CD4-positive, alpha-beta T cell treated with Interferon gamma for 1 hour (primary cell): ENCODE measurements around the gene SLC43A2.
"Not testable (repeated sequence)": the region's sequence is repeated elsewhere in the genome, so short reads cannot be mapped to it uniquely, and the experiment has no call there.

Source experiments
- DNase-seq: peaks from one replicate; pipeline ENCODE4 v3.0.0-alpha.2; 2020

SLC43A2 gene

DNA sequence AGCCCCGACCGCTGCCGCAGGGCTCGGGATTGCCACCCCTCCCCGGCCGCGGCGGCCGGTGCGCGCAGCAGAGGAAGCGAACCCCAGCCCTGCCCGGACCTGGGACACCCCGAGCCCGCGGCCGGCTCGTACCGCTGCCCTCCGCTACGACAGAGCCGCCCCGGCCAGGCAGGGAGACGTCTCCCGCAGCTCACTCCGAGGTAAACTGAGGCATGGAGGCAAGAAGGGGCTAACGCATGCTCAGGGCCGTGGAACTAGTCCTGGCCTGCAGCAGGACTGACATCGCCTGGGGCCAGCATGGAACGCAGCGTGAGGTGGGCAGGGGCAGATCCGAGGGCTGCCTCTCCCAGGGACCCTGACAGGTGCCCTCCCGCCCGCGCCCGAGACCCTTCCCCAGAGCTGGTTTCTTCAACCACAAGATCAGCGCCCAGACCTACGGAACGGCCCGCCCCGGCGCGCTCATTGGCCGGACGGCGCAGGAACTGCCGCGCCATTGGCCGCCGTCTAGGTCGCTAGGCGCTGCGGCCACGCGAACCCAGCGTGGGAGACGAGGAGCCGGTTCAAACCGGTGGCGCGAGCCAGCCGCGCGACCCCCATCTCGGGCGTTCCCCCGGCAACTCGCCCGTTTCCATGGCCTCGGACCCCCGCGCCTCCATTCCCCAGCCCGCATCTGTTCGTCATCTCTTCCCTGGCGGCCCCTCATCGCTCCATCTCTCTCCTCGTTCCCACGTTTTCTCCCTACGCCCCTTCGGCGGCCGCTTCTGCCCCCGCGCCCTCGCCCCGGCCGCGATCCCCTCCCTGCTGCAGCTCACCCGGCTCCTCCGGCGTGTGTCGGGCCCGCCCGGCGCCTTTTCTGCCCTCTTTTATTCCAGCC, at the start of gene SLC43A2:
Gene SLC43A2, minus strand, starts transcription at position 853 of the 874 bp plus-strand sequence. CDS start 960 bp downstream, outside the sequence.
- peak; percentile 75 for DNase-seq

- DNase-seq = no peak
These were observed 47.8 kb upstream of the SLC43A2 start for GRCh38 chr17:1676401-1676800.

GRCh38 chr17:1673041-1673785, 44.6 kb upstream of the SLC43A2 start:
- no peak for DNase-seq

- DNase-seq = not testable (repeated sequence)
These were observed 35.3 kb upstream of the SLC43A2 start for GRCh38 chr17:1663934-1664333.

DNA sequence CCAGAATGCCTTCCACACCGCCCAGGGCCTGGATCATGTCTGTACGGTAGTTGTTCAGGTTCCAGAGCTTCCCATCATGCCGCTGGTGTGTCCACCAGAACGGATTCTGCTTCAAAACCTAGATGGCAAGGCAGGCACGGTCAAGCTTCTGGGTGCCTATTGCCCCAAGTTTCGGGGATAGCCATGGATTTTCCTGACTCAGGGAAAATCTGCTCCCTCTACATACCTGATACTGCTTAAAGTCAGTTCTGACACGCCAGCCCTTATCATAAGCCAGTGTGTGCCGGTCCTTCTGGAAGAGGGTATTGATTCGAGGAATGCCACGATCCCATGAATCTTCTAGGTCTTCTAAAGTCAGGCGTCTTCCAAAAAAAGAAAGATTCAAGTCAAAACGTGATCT, 32.4 kb upstream of the SLC43A2 start:
- DNase-seq = no peak

- DNase-seq = no peak
These were observed 29.5 kb upstream of the SLC43A2 start for GRCh38 chr17:1658100-1658499.

DNA sequence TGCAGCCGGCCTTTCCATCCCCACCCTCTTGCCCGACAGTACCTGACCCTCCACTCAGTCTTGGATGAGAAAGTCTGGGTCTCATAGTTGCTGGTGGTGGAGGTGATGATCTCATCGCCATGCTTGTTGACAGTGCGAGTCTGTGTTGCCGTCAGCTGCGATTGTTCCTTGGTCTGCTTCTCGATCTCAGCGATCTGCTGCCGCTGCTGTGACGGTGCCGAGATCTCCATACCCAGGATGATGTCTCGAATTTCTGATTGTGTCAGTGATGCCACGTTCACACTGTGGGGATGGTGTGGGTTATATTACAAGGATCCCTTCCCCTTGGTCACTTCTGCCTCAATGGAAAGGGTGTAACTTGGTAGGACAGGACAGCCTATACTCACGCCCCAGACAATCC, 25.1 kb upstream of the SLC43A2 start:
- no peak for DNase-seq

GRCh38 chr17:1652794-1653193, 24.2 kb upstream of the SLC43A2 start:
- not testable (repeated sequence) for DNase-seq

GRCh38 chr17:1651559-1651844, 22.9 kb upstream of the SLC43A2 start:
- DNase-seq = no peak

- no peak for DNase-seq
These were observed 22.3 kb upstream of the SLC43A2 start for GRCh38 chr17:1650731-1651558.

GRCh38 chr17:1649844-1650501, 21.3 kb upstream of the SLC43A2 start, which contains the start of gene RILP:
Gene RILP, minus strand, starts transcription at chr17:1649866. Its CDS starts 62 bp downstream, at chr17:1649804.
- no peak for DNase-seq

- DNase-seq = peak; percentile 95
These were observed 20.6 kb upstream of the SLC43A2 start for GRCh38 chr17:1648963-1649843.

- DNase-seq = no peak
These were observed 19.7 kb upstream of the SLC43A2 start for GRCh38 chr17:1648173-1648962.

GRCh38 chr17:1647802-1648171, 19.2 kb upstream of the SLC43A2 start:
- DNase-seq = no peak

- DNase-seq = no peak
These were observed 17.7 kb upstream of the SLC43A2 start for GRCh38 chr17:1646199-1646875.

DNA sequence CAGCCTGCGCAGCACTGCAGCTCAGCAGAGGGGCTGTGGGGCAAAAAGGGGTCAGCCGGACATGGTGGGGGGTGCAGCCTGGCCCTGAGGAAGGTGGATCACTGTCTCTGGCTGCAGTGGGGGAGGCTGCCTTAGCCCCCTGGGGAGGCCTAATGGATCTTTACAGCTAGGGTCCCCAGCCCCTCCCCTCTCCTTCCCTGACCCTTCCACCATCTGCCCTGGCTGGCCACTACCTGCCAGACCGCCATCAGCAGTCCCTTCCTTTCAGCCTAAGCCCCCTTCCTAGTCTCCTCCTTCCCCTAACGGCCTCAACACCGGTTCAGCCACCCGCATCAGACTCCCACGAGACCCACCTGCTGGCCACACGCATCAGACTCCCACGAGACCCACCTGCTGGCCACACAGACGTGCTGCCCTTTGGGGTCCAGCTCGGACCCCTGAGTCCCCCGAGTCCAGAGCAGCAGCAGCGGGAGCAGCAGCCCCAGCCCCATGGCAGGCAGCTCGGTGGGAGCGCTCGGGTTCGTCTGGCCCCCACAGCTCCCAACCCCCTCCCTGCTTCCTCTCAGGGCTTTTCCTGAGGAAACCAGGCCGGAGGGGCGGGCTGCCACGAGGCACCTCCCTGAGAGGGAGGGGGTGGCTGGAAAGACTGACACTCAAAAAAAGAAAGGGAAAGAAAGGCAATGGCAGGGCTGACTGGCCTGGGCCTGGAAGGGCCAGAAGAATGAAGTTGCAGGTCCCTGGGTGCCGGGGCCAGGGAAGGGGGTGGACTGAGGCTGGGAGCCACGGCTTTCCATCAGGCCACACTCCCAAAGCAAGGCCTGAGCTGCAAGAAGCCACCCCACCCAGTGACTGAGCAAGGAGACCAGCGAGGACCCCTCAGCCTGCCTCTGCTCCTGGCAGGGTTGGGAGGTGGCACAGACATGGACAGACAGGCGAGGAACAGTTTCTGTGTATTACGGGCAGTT, 16.9 kb upstream of the SLC43A2 start, which contains the start of gene SCARF1:
Gene SCARF1, minus strand, starts transcription at position 526 of the 965 bp plus-strand sequence. Its CDS starts 35 bp downstream, at position 491.
- peak; percentile 25 for DNase-seq

GRCh38 chr17:1644493-1645206, 16.0 kb upstream of the SLC43A2 start:
- DNase-seq = peak; percentile 73

GRCh38 chr17:1643999-1644492, 15.4 kb upstream of the SLC43A2 start:
- DNase-seq = no peak
